Measurements from ENCODE around the gene VSX1.

DNA sequence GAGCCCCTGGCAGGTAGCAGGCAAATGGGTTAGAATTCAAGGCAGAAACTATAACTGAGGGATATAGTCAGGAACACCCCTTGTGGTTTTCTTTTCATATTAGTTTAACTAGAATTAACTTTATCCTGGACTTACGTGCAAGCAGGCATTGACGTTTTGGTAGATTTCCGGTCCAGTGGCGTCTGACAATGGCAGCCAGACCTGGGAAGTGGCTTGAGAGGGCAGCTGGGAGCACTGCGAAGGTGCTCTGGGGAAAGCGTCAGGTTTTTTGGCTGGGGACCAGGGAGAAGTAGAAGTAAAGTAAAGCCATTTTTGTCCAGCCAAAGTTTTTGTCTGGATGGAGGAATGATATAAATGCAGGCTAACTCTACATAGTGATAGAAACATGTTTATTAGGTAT, 15.6 kb downstream of the VSX1 start:
- TF ChIP-seq, protein P1, sequence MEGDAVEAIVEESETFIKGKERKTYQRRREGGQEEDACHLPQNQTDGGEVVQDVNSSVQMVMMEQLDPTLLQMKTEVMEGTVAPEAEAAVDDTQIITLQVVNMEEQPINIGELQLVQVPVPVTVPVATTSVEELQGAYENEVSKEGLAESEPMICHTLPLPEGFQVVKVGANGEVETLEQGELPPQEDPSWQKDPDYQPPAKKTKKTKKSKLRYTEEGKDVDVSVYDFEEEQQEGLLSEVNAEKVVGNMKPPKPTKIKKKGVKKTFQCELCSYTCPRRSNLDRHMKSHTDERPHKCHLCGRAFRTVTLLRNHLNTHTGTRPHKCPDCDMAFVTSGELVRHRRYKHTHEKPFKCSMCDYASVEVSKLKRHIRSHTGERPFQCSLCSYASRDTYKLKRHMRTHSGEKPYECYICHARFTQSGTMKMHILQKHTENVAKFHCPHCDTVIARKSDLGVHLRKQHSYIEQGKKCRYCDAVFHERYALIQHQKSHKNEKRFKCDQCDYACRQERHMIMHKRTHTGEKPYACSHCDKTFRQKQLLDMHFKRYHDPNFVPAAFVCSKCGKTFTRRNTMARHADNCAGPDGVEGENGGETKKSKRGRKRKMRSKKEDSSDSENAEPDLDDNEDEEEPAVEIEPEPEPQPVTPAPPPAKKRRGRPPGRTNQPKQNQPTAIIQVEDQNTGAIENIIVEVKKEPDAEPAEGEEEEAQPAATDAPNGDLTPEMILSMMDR (IDR thresholded peaks at IDR 0.05): no peak
- TF ChIP-seq POLR2A (IDR thresholded peaks at IDR 0.05) (no peak), POLR2AphosphoS5 (IDR thresholded peaks at IDR 0.05) (no peak), EP300 (IDR thresholded peaks at IDR 0.05) (no peak)

All from stomach (tissue), 4 donors.